GM12874 (cell line): ENCODE data around the gene RUNX3.

Experiments used
- CTCF ChIP-seq: IDR thresholded peaks from 2 replicates; pipeline ENCODE4 v1.5.1; 2011; ENCODE audit warnings: low read depth, mild to moderate bottlenecking, control low read depth, low read length, moderate library complexity; ENCODE audit not compliant: insufficient read depth

Gene RUNX3

GRCh38 chr1:24948079-24948827 is 18.2 kb upstream of the RUNX3 start:
- 0 out of 2 replicates have a peak, but pooled peaks have one; percentile 25 for TF ChIP-seq CTCF

GRCh38 chr1:24946861-24947658 is 17.0 kb upstream of the RUNX3 start:
- no peak for TF ChIP-seq CTCF

DNA sequence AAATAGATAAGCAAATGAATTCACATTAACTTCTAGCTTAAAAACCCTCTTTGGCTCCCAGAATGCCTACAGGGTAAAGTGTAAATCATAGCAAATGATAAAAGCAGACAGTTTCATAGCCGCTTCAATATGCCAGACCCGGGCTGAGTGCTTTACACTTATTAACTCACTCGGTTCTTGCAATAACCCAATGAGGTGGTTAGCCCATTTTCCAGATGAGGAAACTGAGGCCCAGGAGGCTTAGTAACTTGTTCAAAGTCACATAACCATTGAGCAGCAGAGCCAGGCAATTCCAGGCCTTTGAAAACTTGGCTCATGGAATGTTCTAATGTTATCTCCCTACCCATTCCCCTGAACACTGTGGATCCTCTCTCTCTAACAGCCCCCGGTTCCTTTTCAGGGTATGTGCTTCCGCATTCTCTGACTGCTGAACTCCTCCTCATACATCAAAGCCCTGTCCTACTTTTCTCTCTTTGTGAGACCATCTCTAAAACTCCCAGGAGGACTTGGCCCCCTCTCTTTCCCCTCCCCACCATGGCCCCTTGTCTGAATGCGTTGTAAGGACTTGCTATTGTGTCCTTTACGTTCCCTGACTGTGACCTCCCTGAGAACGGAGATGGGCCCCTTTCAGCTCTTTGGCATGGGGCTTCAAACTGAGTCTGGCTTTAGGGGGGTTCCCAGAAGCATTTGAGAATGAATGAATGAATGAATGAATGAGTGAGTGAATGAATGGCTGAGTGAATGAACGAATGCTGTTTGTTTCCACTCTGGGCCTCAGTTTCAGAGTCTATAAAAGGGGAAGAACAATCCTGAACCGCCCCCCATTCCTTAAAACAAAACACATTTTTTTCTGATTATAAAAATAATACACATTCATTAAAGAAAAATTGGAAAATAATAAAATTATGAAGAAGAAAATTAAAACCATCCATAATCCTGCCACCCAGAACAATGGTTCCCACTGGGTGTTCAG is 15.6 kb upstream of the RUNX3 start:
- no peak for TF ChIP-seq CTCF

DNA sequence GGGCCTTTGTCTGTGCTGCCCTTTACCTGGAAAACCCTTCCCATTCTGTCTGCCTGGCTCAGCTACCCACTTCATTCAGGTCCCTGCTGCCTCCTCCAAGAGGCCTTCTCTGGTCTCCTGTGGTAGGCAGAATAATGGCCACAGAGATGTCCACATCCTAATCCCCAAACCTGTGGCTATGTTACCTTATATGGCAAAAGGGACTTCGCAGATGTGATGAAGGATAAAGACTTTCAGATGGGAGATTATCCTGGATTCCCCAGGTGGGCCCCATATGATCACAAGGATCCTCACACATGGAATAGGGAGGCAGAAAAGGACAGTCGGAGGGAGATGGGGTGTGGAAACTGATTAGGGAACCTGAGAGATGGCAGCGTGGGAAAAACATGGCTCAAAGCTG is 14.2 kb upstream of the RUNX3 start:
- TF ChIP-seq CTCF, result no peak

GRCh38 chr1:24942789-24943188 is 12.7 kb upstream of the RUNX3 start:
- TF ChIP-seq CTCF, result no peak

DNA sequence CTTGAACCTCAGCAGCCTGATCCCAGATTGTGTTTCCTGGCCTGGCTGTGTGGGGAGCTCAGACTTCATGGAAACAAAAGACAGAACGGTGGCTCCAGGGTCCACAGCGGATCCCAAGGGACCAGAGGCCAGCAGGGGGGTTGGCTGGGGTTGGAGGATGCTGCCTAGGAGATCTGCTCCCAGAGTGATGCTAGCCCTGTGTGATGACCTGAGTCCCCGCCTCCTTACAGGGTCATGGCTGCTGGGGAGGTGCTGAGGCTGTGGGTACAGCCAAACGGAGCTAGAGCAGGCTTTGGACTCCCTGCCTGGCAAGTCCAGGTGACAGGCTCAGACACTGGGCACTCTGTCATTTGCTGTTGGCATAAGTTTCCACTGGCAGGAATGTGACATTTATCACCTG is 11.5 kb upstream of the RUNX3 start:
- TF ChIP-seq CTCF, result no peak

DNA sequence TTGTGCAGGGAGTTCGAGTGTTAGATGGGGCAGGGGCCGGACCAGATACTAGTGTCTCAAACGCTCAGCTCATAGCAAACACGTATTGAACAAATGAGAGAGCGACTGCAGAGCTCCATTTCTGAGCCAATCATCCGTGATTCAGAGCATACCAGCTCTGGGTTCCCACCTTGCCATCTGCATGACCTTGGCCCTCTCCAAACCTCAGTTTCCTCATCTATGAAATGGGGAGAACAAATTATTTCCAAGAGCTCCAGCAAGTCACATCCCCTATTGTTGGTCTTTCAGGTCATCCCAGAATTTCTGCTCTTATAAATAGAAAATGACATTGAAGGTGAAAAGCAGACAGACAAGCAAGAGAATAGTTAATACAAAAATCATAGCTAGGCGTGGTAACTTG is 10.2 kb upstream of the RUNX3 start:
- no peak for TF ChIP-seq CTCF
